RWPE2 (cell line): ENCODE results near the gene CLEC1A.

Experiments
- ATAC-seq: fragments of 200-7000 bp; cut with Tn5 transposase; 3 replicates; pipeline ENCODE4 v1.9.1; 2021; ENCODE audit warnings: low read depth
- DNase-seq: peaks from one replicate; pipeline ENCODE4 v3.0.0-alpha.2; 2020; ENCODE audit warnings: low spot score
- H3K27ac ChIP-seq: fragments of 450-650 bp; 2 replicates; pipeline ENCODE4 v1.5.1; 2017; ENCODE audit warnings: mild to moderate bottlenecking; ENCODE audit not compliant: poor library complexity, severe bottlenecking
- H3K27me3 ChIP-seq: fragments of 250-450 bp; sonication (Bioruptor Pico); 2 replicates; pipeline ENCODE4 v1.5.1; 2021; ENCODE audit warnings: mild to moderate bottlenecking, moderate library complexity; ENCODE audit not compliant: insufficient read depth, poor library complexity, severe bottlenecking
- H3K36me3 ChIP-seq: fragments of 250-450 bp; sonication (Bioruptor Pico); 2 replicates; pipeline ENCODE4 v1.5.1; 2020; ENCODE audit warnings: low read depth, mild to moderate bottlenecking, moderate library complexity
- H3K4me1 ChIP-seq: fragments of 250-450 bp; sonication (Bioruptor Pico); 2 replicates; pipeline ENCODE4 v1.5.1; 2021; ENCODE audit warnings: mild to moderate bottlenecking, moderate library complexity; ENCODE audit not compliant: insufficient read depth, poor library complexity, severe bottlenecking
- H3K4me3 ChIP-seq: fragments of 250-450 bp; sonication (Bioruptor Pico); 2 replicates; pipeline ENCODE4 v1.5.1; 2021; ENCODE audit warnings: mild to moderate bottlenecking, moderate library complexity; ENCODE audit not compliant: severe bottlenecking
- H3K9me3 ChIP-seq: fragments of 250-450 bp; sonication (Bioruptor Pico); 2 replicates; pipeline ENCODE4 v1.5.1; 2021; ENCODE audit warnings: mild to moderate bottlenecking, moderate library complexity; ENCODE audit not compliant: severe bottlenecking
- CTCF ChIP-seq: fragments of 450-650 bp; IDR thresholded peaks from one replicate; pipeline ENCODE4 v1.5.1; 2017; ENCODE audit warnings: mild to moderate bottlenecking, moderate library complexity; ENCODE audit not compliant: poor library complexity, severe bottlenecking

Gene CLEC1A

GRCh38 chr12:10098791-10099190 is at the start of gene CLEC1A:
TSS of gene CLEC1A (minus strand) at chr12:10098985. CDS start at chr12:10098922, 63 bp downstream.
- ATAC-seq = no peak
- Histone ChIP-seq H3K27ac (no peak within 1 kb of the TSS), H3K4me3 (no peak within 1 kb of the TSS), H3K9me3 (no peaks in the 10 kb centered on the region), H3K27me3 (no peaks in the 10 kb centered on the region), H3K36me3 (no peaks in the 10 kb centered on the region), H3K4me1 (no peaks in the 10 kb centered on the region)
- no peak for TF ChIP-seq CTCF
- DNase-seq = no peak

GRCh38 chr12:10147714-10148403 is 49.1 kb upstream of the CLEC1A start:
- Histone ChIP-seq H3K4me3 (no peak overlapping the region), H3K27me3 (no peaks in the 10 kb centered on the region), H3K9me3 (no peaks in the 10 kb centered on the region), H3K4me1 (no peaks in the 10 kb centered on the region), H3K36me3 (no peaks in the 10 kb centered on the region), H3K27ac (no peak overlapping the region)
- DNase-seq = no peak
- ATAC-seq = no peak
- TF ChIP-seq CTCF = no peak

GRCh38 chr12:10142976-10143589 is 44.3 kb upstream of the CLEC1A start:
- TF ChIP-seq CTCF = no peak
- no peaks in the 10 kb centered on the region for H3K27me3 ChIP-seq
- H3K4me3 ChIP-seq = no peak overlapping the region
- no peak for ATAC-seq
- no peak for DNase-seq
- H3K27ac ChIP-seq = no peak overlapping the region
- no peaks in the 10 kb centered on the region for H3K9me3 ChIP-seq
- no peaks in the 10 kb centered on the region for H3K4me1 ChIP-seq
- H3K36me3 ChIP-seq = no peaks in the 10 kb centered on the region

GRCh38 chr12:10140001-10140400 is 41.2 kb upstream of the CLEC1A start:
- Histone ChIP-seq H3K27ac (no peak overlapping the region), H3K4me1 (no peaks in the 10 kb centered on the region), H3K36me3 (no peaks in the 10 kb centered on the region), H3K4me3 (no peak overlapping the region), H3K9me3 (no peaks in the 10 kb centered on the region), H3K27me3 (no peaks in the 10 kb centered on the region)
- ATAC-seq = no peak
- DNase-seq = no peak
- TF ChIP-seq CTCF = peak; percentile 54

- H3K4me3 ChIP-seq = no peak overlapping the region
- DNase-seq = no peak
- H3K9me3 ChIP-seq = no peaks in the 10 kb centered on the region
- no peaks in the 10 kb centered on the region for H3K27me3 ChIP-seq
- H3K27ac ChIP-seq = no peak overlapping the region
- TF ChIP-seq CTCF = no peak
- no peaks in the 10 kb centered on the region for H3K4me1 ChIP-seq
- ATAC-seq = no peak
- no peaks in the 10 kb centered on the region for H3K36me3 ChIP-seq
Measured at GRCh38 chr12:10136637-10137205, 37.9 kb upstream of the CLEC1A start.
